CD4-positive, alpha-beta memory T cell (primary cell): Measurements from ENCODE around the gene L3MBTL4. TPM values are rescaled to one million over a fixed set of nuclear protein-coding genes. Genes with fewer than 3 reads are reported as not detected.

Experiments
- CTCF ChIA-PET: fragments of 350-600 bp; sonication (Branson Sonifier 250); formaldehyde crosslinking; loops from one replicate; lab custom pipeline; 2021; ENCODE audit warnings: inconsistent platforms; ENCODE audit not compliant: partially characterized antibody; lab: Charles Lee
- POLR2A ChIA-PET: fragments of 350-600 bp; sonication (Branson Sonifier 250); formaldehyde crosslinking; loops from one replicate; lab custom pipeline; 2021; ENCODE audit not compliant: partially characterized antibody; lab: Charles Lee
- DNase-seq, 5 donors: peaks; one replicate each; pipeline versions ENCODE4 v3.0.0 to v3.0.0-alpha.2; 2020 to 2022; ENCODE audit warnings: mixed read lengths in 1 of 5
- H3K27ac ChIP-seq: one replicate; pipeline ENCODE4 v1.7.0; 2013; ENCODE audit warnings: low read depth, low read length
- H3K27me3 ChIP-seq: 2 replicates; pipeline ENCODE4 v1.7.0; 2013; ENCODE audit warnings: mild to moderate bottlenecking, low read length, moderate library complexity; ENCODE audit not compliant: insufficient read depth
- H3K36me3 ChIP-seq: 2 replicates; pipeline ENCODE4 v1.7.0; 2013; ENCODE audit warnings: mild to moderate bottlenecking, low read length, moderate library complexity; ENCODE audit not compliant: insufficient read depth
- H3K4me1 ChIP-seq: 2 replicates; pipeline ENCODE4 v1.7.0; 2013; ENCODE audit warnings: mild to moderate bottlenecking, low read length, moderate library complexity; ENCODE audit not compliant: insufficient read depth
- H3K4me3 ChIP-seq, 2 donors: one replicate each; pipeline ENCODE4 v1.7.0; 2013; ENCODE audit warnings: low read length in 2 of 2, mild to moderate bottlenecking in 1 of 2
- H3K9me3 ChIP-seq, 2 donors: one replicate each; pipeline ENCODE4 v1.7.0; 2013; ENCODE audit warnings: low read length in 2 of 2, control low read depth in 1 of 2; ENCODE audit not compliant: control insufficient read depth in 1 of 2
- H3K27ac Mint-ChIP-seq, 7 donors: one replicate each; pipeline ENCODE4 v1.8.0; 2020 to 2021; ENCODE audit warnings: mixed read lengths in 7 of 7, mild to moderate bottlenecking in 6 of 7, inconsistent platforms in 3 of 7, moderate library complexity in 3 of 7
- H3K27me3 Mint-ChIP-seq, 2 donors: one replicate each; pipeline ENCODE4 v1.8.0; 2020 to 2021; ENCODE audit warnings: mixed read lengths in 2 of 2
- H3K36me3 Mint-ChIP-seq, 2 donors: one replicate each; pipeline ENCODE4 v1.8.0; 2020 to 2021; ENCODE audit warnings: mixed read lengths in 2 of 2, inconsistent platforms in 1 of 2, mild to moderate bottlenecking in 1 of 2
- H3K4me1 Mint-ChIP-seq, 4 donors: one replicate each; pipeline ENCODE4 v1.8.0; 2020 to 2021; ENCODE audit warnings: mixed read lengths in 4 of 4, mild to moderate bottlenecking in 1 of 4
- H3K4me3 Mint-ChIP-seq, 8 donors: one replicate each; pipeline ENCODE4 v1.8.0; 2020 to 2021; ENCODE audit warnings: mixed read lengths in 8 of 8, mild to moderate bottlenecking in 7 of 8, moderate library complexity in 6 of 8, inconsistent platforms in 3 of 8
- H3K9me3 Mint-ChIP-seq, 8 donors: one replicate each; pipeline ENCODE4 v1.8.0; 2020 to 2021; ENCODE audit warnings: mixed read lengths in 8 of 8, mild to moderate bottlenecking in 5 of 8, inconsistent platforms in 3 of 8, moderate library complexity in 1 of 8
- intact Hi-C: fragments of 100-400 bp; cut with micrococcal nuclease; formaldehyde crosslinking; loops from one replicate; pipeline ENCODE4 v1.15.1; 2023
- polyA plus RNA-seq, 2 donors: library from polyadenylated mRNA; unstranded; fragments of 300-500 nt; fragmentation: Illumina TruSeq; gene quantifications; one replicate each; pipeline ENCODE4 v1.2.3, GENCODE V29; 2021
- total RNA-seq, 2 experiments: library from RNA; stranded (reverse); gene quantifications; one replicate each; pipeline ENCODE4 v1.2.3, GENCODE V29; 2021

The L3MBTL4 gene
- total and polyA plus RNA-seq, 4 experiments from 2014 or later, result 0.49 to 0.53 TPM; not detected in 2

DNA sequence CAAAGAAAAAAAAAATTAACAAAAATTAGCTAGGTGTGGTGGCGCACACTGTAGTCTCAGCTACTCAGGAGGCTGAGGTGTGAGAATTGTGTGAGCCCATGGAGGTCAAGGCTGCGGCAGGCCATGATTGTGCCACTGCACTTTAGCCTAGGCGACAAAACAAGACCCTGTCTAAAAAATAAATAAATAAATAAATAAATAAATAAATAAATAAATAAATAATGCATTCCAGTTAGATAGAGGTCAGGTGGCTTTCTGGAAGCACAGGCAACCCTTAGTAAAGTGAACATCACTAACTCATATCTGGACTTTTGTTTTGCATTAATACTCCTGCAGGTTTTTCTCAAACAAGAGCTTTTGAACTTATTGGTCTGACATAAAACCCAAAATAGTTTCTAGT lies 206.8 kb downstream of the L3MBTL4 start:
- CTCF ChIA-PET, result no interaction called here
- Histone ChIP-seq H3K4me3 (no peak overlapping the region), H3K27me3 (no peaks in the 10 kb centered on the region), H3K9me3 (no peaks in the 10 kb centered on the region), H3K4me1 (no peaks in the 10 kb centered on the region), H3K36me3 (no peaks in the 10 kb centered on the region), H3K27ac (no peak overlapping the region)
- no peak for DNase-seq
- Mint-ChIP-seq H3K4me3 (no peak overlapping the region), H3K27ac (no peak overlapping the region), H3K36me3 (no peaks in the 10 kb centered on the region), H3K4me1 (no peaks in the 10 kb centered on the region), H3K9me3 (peaks cover 0 to 10% (median under 1%) of the 10 kb centered on the region in 8 donors), H3K27me3 (no peaks in the 10 kb centered on the region)
- POLR2A ChIA-PET, result no interaction called here
- intact Hi-C loops, result no loop called here

- no peak for DNase-seq
- CTCF ChIA-PET, result no interaction called here
Measured at GRCh38 chr18:6207116-6207515, 207.6 kb downstream of the L3MBTL4 start.

DNA sequence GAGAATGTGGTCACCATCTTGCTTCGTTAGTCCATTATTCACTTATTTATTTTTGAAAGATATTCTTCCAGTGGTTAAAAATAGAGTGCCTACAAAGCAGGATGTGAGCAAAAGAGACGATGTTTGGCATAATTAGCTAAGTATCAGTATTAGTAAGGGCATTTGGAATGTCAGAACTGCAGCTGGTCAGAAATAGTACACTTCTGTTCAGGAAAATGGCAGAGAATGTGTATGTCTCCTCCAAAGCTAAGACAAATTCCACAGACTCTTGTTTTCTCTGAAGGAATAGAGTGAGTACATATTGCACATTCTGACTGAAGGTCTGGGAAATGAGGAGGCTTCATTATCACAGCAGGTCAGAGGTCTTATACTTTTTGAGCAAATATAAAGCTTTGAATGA lies 209.0 kb downstream of the L3MBTL4 start:
- H3K9me3 ChIP-seq, result no peaks in the 10 kb centered on the region
- H3K27me3 ChIP-seq, result no peaks in the 10 kb centered on the region
- intact Hi-C loops, result no loop called here
- POLR2A ChIA-PET, result no interaction called here
- Mint-ChIP-seq H3K4me1 (no peaks in the 10 kb centered on the region), H3K4me3 (no peak overlapping the region), H3K36me3 (no peaks in the 10 kb centered on the region), H3K9me3 (peaks cover 0 to 10% (median 2%) of the 10 kb centered on the region in 8 donors), H3K27me3 (no peaks in the 10 kb centered on the region), H3K27ac (no peak overlapping the region)
- H3K4me1 ChIP-seq, result no peaks in the 10 kb centered on the region
- CTCF ChIA-PET, result no interaction called here
- no peak for DNase-seq
- no peaks in the 10 kb centered on the region for H3K36me3 ChIP-seq
- no peak overlapping the region for H3K27ac ChIP-seq
- no peak overlapping the region for H3K4me3 ChIP-seq

More at GRCh38 chr18:6207116-6207515, 207.6 kb downstream of the L3MBTL4 start:
- H3K27ac ChIP-seq, result no peak overlapping the region
- POLR2A ChIA-PET, result no interaction called here
- intact Hi-C loops, result no loop called here
- no peaks in the 10 kb centered on the region for H3K27me3 ChIP-seq
- no peaks in the 10 kb centered on the region for H3K36me3 ChIP-seq
- Mint-ChIP-seq H3K27ac (no peak overlapping the region), H3K27me3 (no peaks in the 10 kb centered on the region), H3K36me3 (no peaks in the 10 kb centered on the region), H3K9me3 (peaks cover 0 to 10% (median under 1%) of the 10 kb centered on the region in 8 donors), H3K4me1 (no peaks in the 10 kb centered on the region), H3K4me3 (no peak overlapping the region)
- no peaks in the 10 kb centered on the region for H3K9me3 ChIP-seq
- no peaks in the 10 kb centered on the region for H3K4me1 ChIP-seq
- H3K4me3 ChIP-seq, result no peak overlapping the region

GRCh38 chr18:6204476-6204875 lies 210.2 kb downstream of the L3MBTL4 start:
- POLR2A ChIA-PET, result no interaction called here
- H3K27ac ChIP-seq, result no peak overlapping the region
- no peaks in the 10 kb centered on the region for H3K27me3 ChIP-seq
- CTCF ChIA-PET, result no interaction called here
- H3K4me3 ChIP-seq, result no peak overlapping the region
- peaks cover 0 to 7% (median 2%) of the 10 kb centered on the region in 8 donors for H3K9me3 Mint-ChIP-seq
- intact Hi-C loops, result no loop called here
- no peak overlapping the region for H3K27ac Mint-ChIP-seq
- H3K27me3 Mint-ChIP-seq, result no peaks in the 10 kb centered on the region
- no peaks in the 10 kb centered on the region for H3K4me1 ChIP-seq
- no peak overlapping the region for H3K4me3 Mint-ChIP-seq
- no peaks in the 10 kb centered on the region for H3K9me3 ChIP-seq
- H3K36me3 ChIP-seq, result no peaks in the 10 kb centered on the region
- H3K4me1 Mint-ChIP-seq, result no peaks in the 10 kb centered on the region
- no peak for DNase-seq
- H3K36me3 Mint-ChIP-seq, result no peaks in the 10 kb centered on the region

- intact Hi-C loops, result no loop called here
- no peak for DNase-seq
- no peaks in the 10 kb centered on the region for H3K4me1 ChIP-seq
- no peaks in the 10 kb centered on the region for H3K9me3 ChIP-seq
- Mint-ChIP-seq H3K36me3 (no peaks in the 10 kb centered on the region), H3K27ac (no peak overlapping the region), H3K27me3 (no peaks in the 10 kb centered on the region), H3K4me1 (no peaks in the 10 kb centered on the region), H3K4me3 (no peak overlapping the region), H3K9me3 (peaks cover 0 to 3% (median under 1%) of the 10 kb centered on the region in 8 donors)
- no peak overlapping the region for H3K27ac ChIP-seq
- POLR2A ChIA-PET, result no interaction called here
- H3K36me3 ChIP-seq, result no peaks in the 10 kb centered on the region
- no peak overlapping the region for H3K4me3 ChIP-seq
- CTCF ChIA-PET, result no interaction called here
- H3K27me3 ChIP-seq, result no peaks in the 10 kb centered on the region
Measured at GRCh38 chr18:6203791-6204190, 210.9 kb downstream of the L3MBTL4 start.

GRCh38 chr18:6202861-6203260 lies 211.8 kb downstream of the L3MBTL4 start:
- H3K27me3 Mint-ChIP-seq, result no peaks in the 10 kb centered on the region
- H3K27ac Mint-ChIP-seq, result no peak overlapping the region
- no peaks in the 10 kb centered on the region for H3K36me3 Mint-ChIP-seq
- DNase-seq, result no peak
- Histone ChIP-seq H3K4me1 (no peaks in the 10 kb centered on the region), H3K27me3 (no peaks in the 10 kb centered on the region), H3K36me3 (no peaks in the 10 kb centered on the region), H3K27ac (no peak overlapping the region), H3K4me3 (no peak overlapping the region), H3K9me3 (no peaks in the 10 kb centered on the region)
- H3K4me3 Mint-ChIP-seq, result no peak overlapping the region
- ChIA-PET CTCF (no interaction called here), POLR2A (no interaction called here)
- no peaks in the 10 kb centered on the region for H3K4me1 Mint-ChIP-seq
- intact Hi-C loops, result no loop called here
- peaks cover 0 to 8% (median 3%) of the 10 kb centered on the region in 8 donors for H3K9me3 Mint-ChIP-seq

DNA sequence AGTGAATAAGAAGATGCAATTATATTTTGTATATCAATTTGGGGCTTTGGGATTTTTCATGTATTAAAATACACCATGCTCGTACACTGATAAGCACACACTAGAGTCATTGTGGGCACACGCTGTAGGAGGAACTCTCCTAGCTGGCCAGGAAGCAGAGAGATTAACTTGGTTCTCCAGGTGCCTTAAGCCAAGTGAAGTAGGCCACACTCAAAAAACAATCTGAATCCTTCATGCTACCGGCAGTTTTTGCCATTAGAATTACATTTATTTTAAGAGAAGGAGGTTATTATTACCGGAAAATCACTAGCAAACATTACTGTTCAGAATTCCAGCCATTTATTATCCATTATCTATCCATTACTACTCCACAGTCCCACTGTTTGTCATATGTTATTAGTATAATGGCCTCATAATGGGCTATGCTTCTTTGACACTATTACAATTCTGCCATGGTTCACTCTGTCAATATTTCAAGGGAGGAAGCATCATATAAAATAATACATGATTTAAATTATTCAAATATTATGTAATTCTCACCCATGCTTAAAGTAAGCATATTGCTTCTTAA lies 214.4 kb downstream of the L3MBTL4 start:
- Mint-ChIP-seq H3K9me3 (peaks cover 0 to 12% (median 2%) of the 10 kb centered on the region in 8 donors), H3K4me1 (no peaks in the 10 kb centered on the region), H3K36me3 (no peaks in the 10 kb centered on the region), H3K4me3 (no peak overlapping the region), H3K27me3 (no peaks in the 10 kb centered on the region), H3K27ac (no peak overlapping the region)
- Histone ChIP-seq H3K9me3 (no peaks in the 10 kb centered on the region), H3K27me3 (no peaks in the 10 kb centered on the region), H3K4me1 (no peaks in the 10 kb centered on the region), H3K4me3 (no peak overlapping the region), H3K27ac (no peak overlapping the region), H3K36me3 (no peaks in the 10 kb centered on the region)
- ChIA-PET CTCF (no interaction called here), POLR2A (no interaction called here)
- intact Hi-C loops, result no loop called here
- DNase-seq, result no peak

- intact Hi-C loops, result no loop called here
- Histone ChIP-seq H3K27ac (no peak overlapping the region), H3K36me3 (no peaks in the 10 kb centered on the region), H3K4me1 (no peaks in the 10 kb centered on the region), H3K27me3 (no peaks in the 10 kb centered on the region), H3K4me3 (no peak overlapping the region), H3K9me3 (no peaks in the 10 kb centered on the region)
- DNase-seq, result no peak
- CTCF ChIA-PET, result no interaction called here
- no peak overlapping the region for H3K4me3 Mint-ChIP-seq
- H3K27ac Mint-ChIP-seq, result no peak overlapping the region
- POLR2A ChIA-PET, result no interaction called here
- no peaks in the 10 kb centered on the region for H3K36me3 Mint-ChIP-seq
- peaks cover 0 to 12% (median 2%) of the 10 kb centered on the region in 8 donors for H3K9me3 Mint-ChIP-seq
- no peaks in the 10 kb centered on the region for H3K4me1 Mint-ChIP-seq
- no peaks in the 10 kb centered on the region for H3K27me3 Mint-ChIP-seq
Measured at GRCh38 chr18:6199777-6200176, 214.9 kb downstream of the L3MBTL4 start.
